Smooth muscle cell (in vitro differentiated cells): ENCODE results near the gene NR5A1. TPM values are rescaled to one million over a fixed set of nuclear protein-coding genes. Genes with fewer than 3 reads are reported as not detected.

Source experiments
- DNase-seq: peaks from one replicate; lab custom pipeline; 2025; ENCODE audit not compliant: unreplicated experiment; lab: John Stamatoyannopoulos, UW
- H2AFZ ChIP-seq: fragments of 200-600 bp; sonication (generic); 2 replicates; pipeline ENCODE4 v1.6.0; 2016; ENCODE audit warnings: antibody characterized with exemption, low read depth, mild to moderate bottlenecking
- H3F3A ChIP-seq: fragments of 200-600 bp; sonication (generic); 2 replicates; pipeline ENCODE4 v1.6.0; 2017; ENCODE audit warnings: antibody characterized with exemption, low read depth
- H3K27ac ChIP-seq: fragments of 200-600 bp; sonication (generic); 2 replicates; pipeline ENCODE4 v1.5.1; 2016; ENCODE audit warnings: low read depth, mild to moderate bottlenecking
- H3K27me3 ChIP-seq: fragments of 200-600 bp; sonication (generic); 2 replicates; pipeline ENCODE4 v1.6.1; 2016; ENCODE audit warnings: low read depth, mild to moderate bottlenecking
- H3K36me3 ChIP-seq: fragments of 200-600 bp; sonication (generic); 2 replicates; pipeline ENCODE4 v1.5.1; 2016; ENCODE audit warnings: low read depth
- H3K4me1 ChIP-seq: fragments of 200-600 bp; sonication (generic); 2 replicates; pipeline ENCODE4 v1.5.1; 2016; ENCODE audit warnings: low read depth
- H3K4me2 ChIP-seq: fragments of 200-600 bp; sonication (generic); 2 replicates; pipeline ENCODE4 v1.6.0; 2016; ENCODE audit warnings: mild to moderate bottlenecking
- H3K4me3 ChIP-seq: fragments of 200-600 bp; sonication (generic); 2 replicates; pipeline ENCODE4 v1.5.1; 2016; ENCODE audit warnings: mild to moderate bottlenecking
- H3K79me2 ChIP-seq: fragments of 200-600 bp; sonication (generic); 2 replicates; pipeline ENCODE4 v1.6.0; 2016; ENCODE audit warnings: low read depth, mild to moderate bottlenecking
- H3K9ac ChIP-seq: fragments of 200-600 bp; sonication (generic); 2 replicates; pipeline ENCODE4 v1.6.0; 2016; ENCODE audit warnings: low read depth
- H3K9me3 ChIP-seq: fragments of 200-600 bp; sonication (generic); replicated peaks from 2 replicates; pipeline ENCODE4 v1.5.1; 2016; ENCODE audit warnings: low read depth
- H4K20me1 ChIP-seq: fragments of 200-600 bp; sonication (generic); 2 replicates; pipeline ENCODE4 v1.6.0; 2016; ENCODE audit warnings: low read depth
- CTCF ChIP-seq: fragments of 200-600 bp; sonication (generic); IDR thresholded peaks from 2 replicates; pipeline ENCODE4 v1.5.1; 2017; ENCODE audit warnings: borderline replicate concordance, mild to moderate bottlenecking, antibody characterized with exemption; ENCODE audit not compliant: insufficient read depth, poor library complexity, severe bottlenecking
- WGBS: methylation state at CpG from one replicate; pipeline ENCODE4 v1.1.7; 2016; ENCODE audit warnings: low lambda C conversion rate; 5-methylcytosine and 5-hydroxymethylcytosine counted together
- polyA plus RNA-seq: library from polyadenylated mRNA; unstranded; fragments of >200 nt; fragmentation: Nextera tagmentation; extraction: Ambion mirVana; gene quantifications from 2 replicates; pipeline ENCODE4 v1.2.1, GENCODE V29; 2016
- total RNA-seq: library from RNA; depleted of rRNA; stranded (reverse); fragments of >200 nt; gene quantifications from 2 replicates; pipeline ENCODE4 v1.2.3, GENCODE V29; 2014

NR5A1 gene
- total and polyA plus RNA-seq, 2 experiments from 2014 or later: not detected

GRCh38 chr9:124499216-124499615, 8.0 kb downstream of the NR5A1 start:
- Histone ChIP-seq H3K36me3 (no peaks in the 10 kb centered on the region), H4K20me1 (no peaks in the 10 kb centered on the region), H3K79me2 (no peaks in the 10 kb centered on the region), H3K27me3 (peaks cover 41% of the 10 kb centered on the region), H2AFZ (no peak overlapping the region), H3K4me2 (no peak overlapping the region), H3K4me3 (no peak overlapping the region), H3K9me3 (no peaks in the 10 kb centered on the region), H3K9ac (no peak overlapping the region), H3K27ac (no peak overlapping the region), H3K4me1 (no peaks in the 10 kb centered on the region), H3F3A (no peaks in the 10 kb centered on the region)
- TF ChIP-seq CTCF: no peak
- 85% methylated on average over 3 of the region's 3 CpGs for WGBS
- no peak for DNase-seq

DNA sequence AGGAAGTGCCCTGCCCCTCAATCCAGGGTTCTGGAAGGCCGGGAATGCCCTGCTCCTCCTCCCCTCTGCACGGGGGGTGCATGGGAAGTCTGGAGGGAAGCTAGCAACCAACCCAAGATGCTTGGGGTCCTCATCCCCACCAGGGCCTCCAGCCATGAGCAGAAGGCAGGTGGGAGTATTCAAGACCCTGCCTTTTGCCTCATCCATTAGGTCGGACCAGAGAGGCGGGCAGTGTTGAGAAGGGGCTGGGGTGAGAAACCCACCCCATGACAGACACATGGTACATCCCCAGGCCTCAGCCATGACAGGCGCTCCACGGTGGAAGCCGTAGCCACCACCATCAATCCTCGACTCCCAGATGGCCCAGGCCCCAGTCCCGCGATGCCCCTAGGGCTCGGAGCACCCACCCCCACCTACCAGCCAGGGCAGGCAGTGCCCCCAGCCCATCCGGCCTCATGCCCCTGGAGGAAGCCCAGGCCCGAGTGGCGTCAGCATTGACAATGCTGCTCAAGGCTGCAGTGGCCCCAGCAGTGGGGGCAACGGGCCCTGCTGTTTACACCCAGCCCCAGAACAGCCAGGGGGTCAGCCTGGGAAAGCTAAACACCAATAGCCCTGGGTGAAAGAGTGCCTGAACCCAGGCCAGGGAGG, 8.6 kb downstream of the NR5A1 start:
- no peak overlapping the region for H3K4me3 ChIP-seq
- H3K9ac ChIP-seq: no peak overlapping the region
- DNase-seq: no peak
- H3K27ac ChIP-seq: no peak overlapping the region
- peaks cover 35% of the 10 kb centered on the region for H3K27me3 ChIP-seq
- no peaks in the 10 kb centered on the region for H3F3A ChIP-seq
- no peaks in the 10 kb centered on the region for H4K20me1 ChIP-seq
- 84% methylated on average over 15 of the region's 15 CpGs for WGBS
- H3K9me3 ChIP-seq: no peaks in the 10 kb centered on the region
- no peak overlapping the region for H3K4me2 ChIP-seq
- H3K79me2 ChIP-seq: no peaks in the 10 kb centered on the region
- TF ChIP-seq CTCF: no peak
- no peaks in the 10 kb centered on the region for H3K4me1 ChIP-seq
- no peaks in the 10 kb centered on the region for H3K36me3 ChIP-seq
- H2AFZ ChIP-seq: no peak overlapping the region

GRCh38 chr9:124498040-124498439, 9.2 kb downstream of the NR5A1 start:
- peaks cover 29% of the 10 kb centered on the region for H3K27me3 ChIP-seq
- no peak for DNase-seq

More at GRCh38 chr9:124498040-124498439, 9.2 kb downstream of the NR5A1 start:
- H3F3A ChIP-seq: no peaks in the 10 kb centered on the region
- H3K27ac ChIP-seq: no peak overlapping the region
- WGBS: 71% methylated on average over 6 of the region's 6 CpGs
- H2AFZ ChIP-seq: no peak overlapping the region
- H4K20me1 ChIP-seq: no peaks in the 10 kb centered on the region
- no peak overlapping the region for H3K4me2 ChIP-seq
- H3K4me1 ChIP-seq: no peaks in the 10 kb centered on the region
- no peaks in the 10 kb centered on the region for H3K36me3 ChIP-seq
- H3K4me3 ChIP-seq: no peak overlapping the region
- H3K9me3 ChIP-seq: no peaks in the 10 kb centered on the region
- H3K9ac ChIP-seq: no peak overlapping the region
- no peaks in the 10 kb centered on the region for H3K79me2 ChIP-seq
- TF ChIP-seq CTCF: no peak
